Inflammatory macrophage treated with lipopolysaccharide for 1 hour (primary cell): ENCODE results near the gene MRAS.
"Not testable (repeated sequence)": the region's sequence is repeated elsewhere in the genome, so short reads cannot be mapped to it uniquely, and the experiment has no call there.

ENCODE experiments used
- DNase-seq, 2 donors: peaks; one replicate each; pipeline ENCODE4 v3.0.0-alpha.2; 2020 to 2022

MRAS gene

GRCh38 chr3:138426211-138426610 is 77.8 kb downstream of the MRAS start:
- DNase-seq: peak in 1 of 2 donors; percentile 44

GRCh38 chr3:138426754-138427153 is 78.4 kb downstream of the MRAS start:
- DNase-seq: not testable (repeated sequence)

- no peak for DNase-seq
Measured at GRCh38 chr3:138429665-138430064, 81.3 kb downstream of the MRAS start.

- DNase-seq: no peak
Measured at GRCh38 chr3:138432576-138433240, 84.3 kb downstream of the MRAS start.

- no peak for DNase-seq
Measured at GRCh38 chr3:138433892-138434275, 85.5 kb downstream of the MRAS start.

GRCh38 chr3:138434276-138434874 is 86.0 kb downstream of the MRAS start, which contains the start of gene ESYT3:
TSS of gene ESYT3 (plus strand) at chr3:138434616. CDS start at chr3:138434799, 183 bp downstream.
- peak; percentile 31 to 61 for DNase-seq

GRCh38 chr3:138434875-138435772 is 86.7 kb downstream of the MRAS start:
- DNase-seq: no peak

- DNase-seq: no peak
Measured at GRCh38 chr3:138435840-138436239, 87.5 kb downstream of the MRAS start.

GRCh38 chr3:138437281-138437680 is 88.9 kb downstream of the MRAS start:
- no peak for DNase-seq

- no peak for DNase-seq
Measured at GRCh38 chr3:138438896-138439295, 90.5 kb downstream of the MRAS start.

GRCh38 chr3:138439646-138440045 is 91.3 kb downstream of the MRAS start:
- DNase-seq: no peak

GRCh38 chr3:138440121-138440521 is 91.7 kb downstream of the MRAS start:
- DNase-seq: no peak

- DNase-seq: no peak
Measured at GRCh38 chr3:138440596-138440995, 92.2 kb downstream of the MRAS start.

- DNase-seq: no peak
Measured at GRCh38 chr3:138441256-138441655, 92.9 kb downstream of the MRAS start.

GRCh38 chr3:138441742-138442141 is 93.4 kb downstream of the MRAS start:
- DNase-seq: peak; percentile 8 to 25

GRCh38 chr3:138442433-138442832 is 94.1 kb downstream of the MRAS start:
- peak; percentile 44 to 74 for DNase-seq

- DNase-seq: no peak
Measured at GRCh38 chr3:138443091-138443490, 94.7 kb downstream of the MRAS start.

GRCh38 chr3:138443521-138444503 is 95.4 kb downstream of the MRAS start:
- DNase-seq: no peak

GRCh38 chr3:138445236-138445635 is 96.9 kb downstream of the MRAS start:
- no peak for DNase-seq

GRCh38 chr3:138445654-138446053 is 97.3 kb downstream of the MRAS start:
- DNase-seq: no peak

GRCh38 chr3:138448631-138449030 is 100.3 kb downstream of the MRAS start:
- DNase-seq: no peak

- DNase-seq: no peak
Measured at GRCh38 chr3:138449490-138449889, 101.1 kb downstream of the MRAS start.
